Stimulated activated CD8-positive, alpha-beta memory T cell treated with anti-CD3 and anti-CD28 coated beads, Interleukin-7, amount 100 ng/mL, for 1 hour (primary cell): Measurements from ENCODE around the gene DSTYK.

ENCODE experiments used
- DNase-seq, 2 donors: peaks; one replicate each; pipeline ENCODE4 v3.0.0-alpha.2; 2020; ENCODE audit warnings: low read depth in 2 of 2

DSTYK gene

GRCh38 chr1:205129447-205130029, 82.0 kb downstream of the DSTYK start:
- no peak for DNase-seq

GRCh38 chr1:205128050-205128449, 83.5 kb downstream of the DSTYK start:
- no peak for DNase-seq

- no peak for DNase-seq
Observed at GRCh38 chr1:205127646-205128045, 83.9 kb downstream of the DSTYK start.

- no peak for DNase-seq
Observed at GRCh38 chr1:205124726-205125125, 86.8 kb downstream of the DSTYK start.

GRCh38 chr1:205122489-205122882, 89.0 kb downstream of the DSTYK start:
- no peak for DNase-seq

- DNase-seq = peak; percentile 92
Observed at GRCh38 chr1:205121660-205122488, 89.6 kb downstream of the DSTYK start, which contains the start of gene RBBP5. TSS of gene RBBP5 (minus strand) at chr1:205121978. CDS start at chr1:205121873, 105 bp downstream.

GRCh38 chr1:205118752-205119151, 92.8 kb downstream of the DSTYK start:
- DNase-seq = no peak

GRCh38 chr1:205111354-205111753, 100.1 kb downstream of the DSTYK start:
- DNase-seq = no peak

GRCh38 chr1:205109711-205110110, 101.8 kb downstream of the DSTYK start:
- DNase-seq = no peak

- no peak for DNase-seq
Observed at GRCh38 chr1:205109269-205109668, 102.2 kb downstream of the DSTYK start.

GRCh38 chr1:205108464-205108863, 103.0 kb downstream of the DSTYK start:
- no peak for DNase-seq

- no peak for DNase-seq
Observed at GRCh38 chr1:205107327-205107726, 104.2 kb downstream of the DSTYK start.

GRCh38 chr1:205102404-205102803, 109.1 kb downstream of the DSTYK start:
- DNase-seq = no peak

- no peak for DNase-seq
Observed at GRCh38 chr1:205098242-205098641, 113.3 kb downstream of the DSTYK start.

GRCh38 chr1:205095422-205095821, 116.1 kb downstream of the DSTYK start:
- DNase-seq = no peak
